22Rv1 (cell line): ENCODE results near the gene NINJ2.

Experiments
- H3K27ac ChIP-seq: fragments of 450-650 bp; 2 replicates; pipeline ENCODE4 v1.5.1; 2017
- ZFX ChIP-seq: fragments of 450-650 bp; IDR thresholded peaks from 2 replicates; pipeline ENCODE4 v1.6.1; 2017; ENCODE audit warnings: antibody characterized with exemption, borderline replicate concordance
- TF ChIP-seq, protein P1 (sequence below): fragments of 450-650 bp; IDR thresholded peaks from 2 replicates; pipeline ENCODE4 v1.5.1; 2017; ENCODE audit warnings: mild to moderate bottlenecking

The NINJ2 gene

DNA sequence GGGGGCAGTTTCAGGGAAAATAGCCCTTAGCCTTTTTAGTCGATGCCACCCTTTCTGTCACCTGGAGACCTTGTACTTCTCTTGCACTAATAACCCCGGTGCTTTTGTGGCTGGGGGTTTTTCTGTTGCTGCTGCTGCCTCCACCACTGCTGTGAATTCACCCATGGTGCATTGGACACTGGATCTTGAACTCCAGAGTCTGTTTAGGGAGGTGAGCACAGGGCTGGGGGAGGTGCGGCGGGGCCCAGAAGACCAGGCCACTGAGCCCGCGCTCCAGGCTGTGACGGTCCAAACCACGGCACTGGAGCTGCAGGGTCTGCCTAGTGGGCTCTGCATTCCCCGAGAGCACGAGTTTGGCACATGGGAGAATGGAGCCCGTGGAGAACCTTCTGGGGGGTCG, 100.6 kb downstream of the NINJ2 start:
- TF ChIP-seq, protein P1, sequence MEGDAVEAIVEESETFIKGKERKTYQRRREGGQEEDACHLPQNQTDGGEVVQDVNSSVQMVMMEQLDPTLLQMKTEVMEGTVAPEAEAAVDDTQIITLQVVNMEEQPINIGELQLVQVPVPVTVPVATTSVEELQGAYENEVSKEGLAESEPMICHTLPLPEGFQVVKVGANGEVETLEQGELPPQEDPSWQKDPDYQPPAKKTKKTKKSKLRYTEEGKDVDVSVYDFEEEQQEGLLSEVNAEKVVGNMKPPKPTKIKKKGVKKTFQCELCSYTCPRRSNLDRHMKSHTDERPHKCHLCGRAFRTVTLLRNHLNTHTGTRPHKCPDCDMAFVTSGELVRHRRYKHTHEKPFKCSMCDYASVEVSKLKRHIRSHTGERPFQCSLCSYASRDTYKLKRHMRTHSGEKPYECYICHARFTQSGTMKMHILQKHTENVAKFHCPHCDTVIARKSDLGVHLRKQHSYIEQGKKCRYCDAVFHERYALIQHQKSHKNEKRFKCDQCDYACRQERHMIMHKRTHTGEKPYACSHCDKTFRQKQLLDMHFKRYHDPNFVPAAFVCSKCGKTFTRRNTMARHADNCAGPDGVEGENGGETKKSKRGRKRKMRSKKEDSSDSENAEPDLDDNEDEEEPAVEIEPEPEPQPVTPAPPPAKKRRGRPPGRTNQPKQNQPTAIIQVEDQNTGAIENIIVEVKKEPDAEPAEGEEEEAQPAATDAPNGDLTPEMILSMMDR = no peak
- TF ChIP-seq ZFX = no peak
- H3K27ac ChIP-seq = no peak overlapping the region

- TF ChIP-seq ZFX = no peak
- TF ChIP-seq, protein P1 = no peak
- H3K27ac ChIP-seq = no peak overlapping the region
These were observed 101.2 kb downstream of the NINJ2 start for GRCh38 chr12:561908-562593.

DNA sequence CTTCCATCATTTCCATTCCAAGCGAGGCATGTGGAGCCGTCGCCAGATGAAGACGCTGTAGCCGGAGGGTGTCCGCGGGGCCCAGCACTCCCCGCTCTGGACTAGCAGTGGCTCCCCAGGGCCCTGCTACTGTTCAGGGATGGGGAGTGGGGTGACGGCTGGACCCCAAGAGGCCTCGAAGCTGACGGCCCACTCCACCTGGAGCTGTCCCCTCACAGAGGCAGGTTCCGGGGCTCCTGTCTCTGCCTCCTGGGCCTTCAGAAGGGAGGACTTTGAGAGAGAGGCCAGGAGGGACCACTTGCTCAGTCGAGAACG, 101.9 kb downstream of the NINJ2 start:
- TF ChIP-seq ZFX = no peak
- TF ChIP-seq, protein P1 = no peak
- H3K27ac ChIP-seq = no peak overlapping the region

- no peak overlapping the region for H3K27ac ChIP-seq
- no peak for TF ChIP-seq ZFX
- TF ChIP-seq, protein P1 = no peak
These were observed 102.4 kb downstream of the NINJ2 start for GRCh38 chr12:560691-561390.

GRCh38 chr12:559906-560455, 103.3 kb downstream of the NINJ2 start:
- TF ChIP-seq, protein P1 = no peak
- TF ChIP-seq ZFX = no peak
- H3K27ac ChIP-seq = no peak overlapping the region

- H3K27ac ChIP-seq = no peak overlapping the region
- TF ChIP-seq, protein P1 = no peak
- TF ChIP-seq ZFX = no peak
These were observed 103.9 kb downstream of the NINJ2 start for GRCh38 chr12:559208-559905.
